SK-N-SH treated with all-trans-retinoic acid at 6 μM for 48 hours (cell line): ENCODE measurements around the gene UQCR11.
A peak's percentile ranks its signal among the peaks of the same experiment; 100 is the strongest.

Experiments
- ATAC-seq: fragments of 200-7000 bp; cut with Tn5 transposase; 3 replicates; pipeline ENCODE4 v1.9.1; 2020; ENCODE audit warnings: mild to moderate bottlenecking, moderate library complexity
- ARNTL ChIP-seq: fragments of 450-650 bp; formaldehyde crosslinking; IDR thresholded peaks from 2 replicates; pipeline ENCODE4 v1.5.0; 2020; ENCODE audit warnings: low read depth, mild to moderate bottlenecking, moderate library complexity, borderline replicate concordance
- BACH2 ChIP-seq: fragments of 250-450 bp; sonication (Bioruptor Pico); IDR thresholded peaks from 2 replicates; pipeline ENCODE4 v1.9.0; 2021; ENCODE audit warnings: mild to moderate bottlenecking, borderline replicate concordance
- CSDC2 ChIP-seq: fragments of 250-450 bp; sonication (Bioruptor Pico); IDR thresholded peaks from 2 replicates; pipeline ENCODE4 v1.5.0; 2020; ENCODE audit warnings: mild to moderate bottlenecking, moderate library complexity
- GLIS3 ChIP-seq: fragments of 250-450 bp; sonication (Bioruptor Pico); IDR thresholded peaks from 2 replicates; pipeline ENCODE4 v1.5.0; 2020; ENCODE audit warnings: mild to moderate bottlenecking, moderate library complexity
- ISL1 ChIP-seq: fragments of 250-450 bp; sonication (Bioruptor Pico); IDR thresholded peaks from 2 replicates; pipeline ENCODE4 v2.1.2; 2022; ENCODE audit warnings: mild to moderate bottlenecking, moderate library complexity
- OSR1 ChIP-seq: fragments of 250-450 bp; sonication (Bioruptor Pico); IDR thresholded peaks from 2 replicates; pipeline ENCODE4 v1.8.0; 2022; ENCODE audit warnings: moderate library complexity, mild to moderate bottlenecking, inconsistent platforms
- PPARA ChIP-seq: fragments of 250-450 bp; sonication (Bioruptor Pico); IDR thresholded peaks from 2 replicates; pipeline ENCODE4 v1.5.0; 2020; ENCODE audit warnings: mild to moderate bottlenecking, borderline replicate concordance
- RARB ChIP-seq: fragments of 250-450 bp; sonication (Bioruptor Pico); IDR thresholded peaks from 2 replicates; pipeline ENCODE4 v1.8.0; 2021; ENCODE audit warnings: mild to moderate bottlenecking, moderate library complexity
- TCF4 ChIP-seq: fragments of 250-450 bp; sonication (Bioruptor Pico); IDR thresholded peaks from 2 replicates; pipeline ENCODE4 v1.8.0; 2021; ENCODE audit warnings: mild to moderate bottlenecking, moderate library complexity, borderline replicate concordance
- TOX ChIP-seq: fragments of 250-450 bp; sonication (Bioruptor Pico); IDR thresholded peaks from 2 replicates; pipeline ENCODE4 v1.8.0; 2021; ENCODE audit warnings: mild to moderate bottlenecking, moderate library complexity, borderline replicate concordance
- ZC3H10 ChIP-seq: fragments of 250-450 bp; sonication (Bioruptor Pico); IDR thresholded peaks from 2 replicates; pipeline ENCODE4 v1.5.1; 2021; ENCODE audit warnings: mild to moderate bottlenecking, moderate library complexity
- ZFP3 ChIP-seq: fragments of 250-450 bp; sonication (Bioruptor Pico); IDR thresholded peaks from 2 replicates; pipeline ENCODE4 v1.5.0; 2020; ENCODE audit warnings: mild to moderate bottlenecking, moderate library complexity
- ZFP30 ChIP-seq: fragments of 450-650 bp; formaldehyde crosslinking; IDR thresholded peaks from 2 replicates; pipeline ENCODE4 v1.5.0; 2022; ENCODE audit warnings: mild to moderate bottlenecking, moderate library complexity
- ZNF565 ChIP-seq: fragments of 450-650 bp; formaldehyde crosslinking; conservative IDR thresholded peaks from 2 replicates; pipeline ENCODE4 v1.5.0; 2020; ENCODE audit warnings: low read depth, mild to moderate bottlenecking, moderate library complexity
- ZNF70 ChIP-seq: fragments of 450-650 bp; formaldehyde crosslinking; IDR thresholded peaks from 2 replicates; pipeline ENCODE4 v1.5.0; 2020; ENCODE audit warnings: mild to moderate bottlenecking, moderate library complexity
- ZNF8 ChIP-seq: fragments of 450-650 bp; formaldehyde crosslinking; IDR thresholded peaks from 2 replicates; pipeline ENCODE4 v1.5.0; 2020; ENCODE audit warnings: mild to moderate bottlenecking, moderate library complexity
- TF ChIP-seq, protein P1 (sequence below): fragments of 250-450 bp; sonication (Bioruptor Pico); IDR thresholded peaks from 2 replicates; pipeline ENCODE4 v1.5.0; 2020; ENCODE audit warnings: mild to moderate bottlenecking, moderate library complexity
- TF ChIP-seq, protein P2 (sequence below): fragments of 250-450 bp; sonication (Bioruptor Pico); IDR thresholded peaks from 2 replicates; pipeline ENCODE4 v1.8.0; 2021; ENCODE audit warnings: low read depth, mild to moderate bottlenecking, moderate library complexity, borderline replicate concordance
- TF ChIP-seq, protein P3 (sequence below): fragments of 250-450 bp; sonication (Bioruptor Pico); IDR thresholded peaks from 2 replicates; pipeline ENCODE4 v1.8.0; 2020; ENCODE audit warnings: mild to moderate bottlenecking, moderate library complexity, borderline replicate concordance
- TF ChIP-seq, protein P4 (sequence below): fragments of 250-450 bp; sonication (Bioruptor Pico); IDR thresholded peaks from 2 replicates; pipeline ENCODE4 v1.5.1; 2021; ENCODE audit warnings: mild to moderate bottlenecking, moderate library complexity
- TF ChIP-seq, protein P5 (sequence below): fragments of 250-450 bp; sonication (Bioruptor Pico); IDR thresholded peaks from 2 replicates; pipeline ENCODE4 v1.5.1; 2020; ENCODE audit warnings: low read depth, mild to moderate bottlenecking, moderate library complexity

Gene UQCR11

DNA sequence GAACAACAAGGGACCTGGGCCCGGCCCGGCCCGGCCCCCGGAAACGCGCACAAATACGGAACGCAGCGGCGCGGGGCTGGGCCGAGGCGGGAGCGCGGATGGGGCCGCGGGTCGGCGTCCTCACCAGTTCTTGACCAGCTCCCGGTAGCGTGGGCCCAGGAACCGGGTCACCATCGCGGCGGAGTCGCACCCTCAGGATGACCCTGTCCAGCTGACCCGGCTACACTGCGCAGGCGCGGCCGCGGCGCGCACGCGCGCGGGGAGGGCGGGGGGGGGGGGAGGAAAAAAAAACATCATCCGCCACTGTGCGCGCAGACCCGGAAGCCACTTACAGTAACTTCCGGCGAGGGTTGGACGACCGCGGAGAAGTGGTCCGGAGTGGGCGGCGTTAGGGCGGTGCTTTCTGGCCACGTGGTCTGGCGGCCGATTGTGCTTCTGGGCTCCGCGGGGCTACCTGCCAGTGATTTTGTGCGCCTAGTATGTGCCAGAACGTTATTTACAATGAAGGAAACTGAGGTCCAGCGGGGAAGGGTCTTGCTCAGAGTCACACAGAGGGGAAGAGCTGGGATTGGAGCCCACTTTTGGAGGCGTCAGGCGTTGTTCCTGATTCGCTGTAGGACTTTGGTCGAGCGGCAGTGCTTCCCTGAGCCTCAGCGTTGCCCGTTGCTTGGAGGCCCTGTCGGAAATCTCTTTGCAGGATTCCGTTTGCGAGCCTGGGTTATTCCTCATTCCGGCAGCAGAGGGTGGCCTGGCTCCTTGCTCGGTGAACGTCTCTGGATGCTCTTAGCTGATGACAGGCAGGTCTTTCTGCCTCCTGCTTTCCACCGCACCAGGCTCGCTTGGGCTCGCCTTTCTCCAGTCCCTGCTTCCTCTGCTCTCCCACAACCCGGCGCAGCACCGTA is at the start of gene UQCR11:
Gene UQCR11, minus strand, starts transcription at position 227 of the 902 bp plus-strand sequence. Its CDS starts 53 bp downstream, at position 174.
- ATAC-seq, result peak; percentile 91
- TF ChIP-seq PPARA (CRISPR knock-in tag) (no peak), ZFP30 (CRISPR knock-in tag) (no peak), GLIS3 (CRISPR knock-in tag) (no peak)

DNA sequence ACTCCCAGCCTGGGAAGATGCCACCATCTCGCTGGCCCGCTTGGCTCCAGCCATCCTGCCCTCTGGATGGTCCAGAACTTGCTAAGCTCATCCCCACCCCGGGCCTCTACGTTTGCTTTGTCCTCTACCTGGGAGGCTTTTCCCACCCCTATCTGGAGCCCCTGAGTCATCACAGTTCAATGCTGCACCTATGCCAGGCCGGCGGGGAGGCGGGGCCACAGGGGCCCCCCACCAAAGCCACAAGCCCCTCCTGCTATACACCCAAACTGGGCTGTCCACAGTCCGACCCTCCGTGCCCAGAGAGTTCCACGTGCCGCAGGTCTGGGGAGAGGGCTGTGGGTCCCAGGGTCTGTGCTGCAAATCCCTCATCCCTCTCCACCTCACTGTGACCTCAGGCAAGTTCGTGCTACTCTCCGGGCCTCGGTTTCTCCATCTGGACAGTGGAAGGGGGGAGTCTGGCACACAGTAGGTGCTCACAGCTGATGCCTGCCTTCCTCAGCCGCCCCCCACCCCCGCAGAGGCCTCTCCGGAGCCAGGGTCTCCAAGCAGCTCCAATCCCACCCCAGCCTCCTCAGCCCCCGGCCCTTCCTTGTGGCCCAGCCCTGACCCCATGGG is 49.0 kb upstream of the UQCR11 start:
- no peak for TF ChIP-seq ZC3H10 (CRISPR knock-in tag)
- TF ChIP-seq, protein P1, sequence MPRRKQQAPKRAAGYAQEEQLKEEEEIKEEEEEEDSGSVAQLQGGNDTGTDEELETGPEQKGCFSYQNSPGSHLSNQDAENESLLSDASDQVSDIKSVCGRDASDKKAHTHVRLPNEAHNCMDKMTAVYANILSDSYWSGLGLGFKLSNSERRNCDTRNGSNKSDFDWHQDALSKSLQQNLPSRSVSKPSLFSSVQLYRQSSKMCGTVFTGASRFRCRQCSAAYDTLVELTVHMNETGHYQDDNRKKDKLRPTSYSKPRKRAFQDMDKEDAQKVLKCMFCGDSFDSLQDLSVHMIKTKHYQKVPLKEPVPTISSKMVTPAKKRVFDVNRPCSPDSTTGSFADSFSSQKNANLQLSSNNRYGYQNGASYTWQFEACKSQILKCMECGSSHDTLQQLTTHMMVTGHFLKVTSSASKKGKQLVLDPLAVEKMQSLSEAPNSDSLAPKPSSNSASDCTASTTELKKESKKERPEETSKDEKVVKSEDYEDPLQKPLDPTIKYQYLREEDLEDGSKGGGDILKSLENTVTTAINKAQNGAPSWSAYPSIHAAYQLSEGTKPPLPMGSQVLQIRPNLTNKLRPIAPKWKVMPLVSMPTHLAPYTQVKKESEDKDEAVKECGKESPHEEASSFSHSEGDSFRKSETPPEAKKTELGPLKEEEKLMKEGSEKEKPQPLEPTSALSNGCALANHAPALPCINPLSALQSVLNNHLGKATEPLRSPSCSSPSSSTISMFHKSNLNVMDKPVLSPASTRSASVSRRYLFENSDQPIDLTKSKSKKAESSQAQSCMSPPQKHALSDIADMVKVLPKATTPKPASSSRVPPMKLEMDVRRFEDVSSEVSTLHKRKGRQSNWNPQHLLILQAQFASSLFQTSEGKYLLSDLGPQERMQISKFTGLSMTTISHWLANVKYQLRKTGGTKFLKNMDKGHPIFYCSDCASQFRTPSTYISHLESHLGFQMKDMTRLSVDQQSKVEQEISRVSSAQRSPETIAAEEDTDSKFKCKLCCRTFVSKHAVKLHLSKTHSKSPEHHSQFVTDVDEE, result no peak
- no peak for TF ChIP-seq ZFP3 (CRISPR knock-in tag)
- TF ChIP-seq PPARA (CRISPR knock-in tag), result no peak
- no peak for TF ChIP-seq GLIS3 (CRISPR knock-in tag)
- no peak for TF ChIP-seq OSR1 (CRISPR knock-in tag)
- TF ChIP-seq, protein P2, sequence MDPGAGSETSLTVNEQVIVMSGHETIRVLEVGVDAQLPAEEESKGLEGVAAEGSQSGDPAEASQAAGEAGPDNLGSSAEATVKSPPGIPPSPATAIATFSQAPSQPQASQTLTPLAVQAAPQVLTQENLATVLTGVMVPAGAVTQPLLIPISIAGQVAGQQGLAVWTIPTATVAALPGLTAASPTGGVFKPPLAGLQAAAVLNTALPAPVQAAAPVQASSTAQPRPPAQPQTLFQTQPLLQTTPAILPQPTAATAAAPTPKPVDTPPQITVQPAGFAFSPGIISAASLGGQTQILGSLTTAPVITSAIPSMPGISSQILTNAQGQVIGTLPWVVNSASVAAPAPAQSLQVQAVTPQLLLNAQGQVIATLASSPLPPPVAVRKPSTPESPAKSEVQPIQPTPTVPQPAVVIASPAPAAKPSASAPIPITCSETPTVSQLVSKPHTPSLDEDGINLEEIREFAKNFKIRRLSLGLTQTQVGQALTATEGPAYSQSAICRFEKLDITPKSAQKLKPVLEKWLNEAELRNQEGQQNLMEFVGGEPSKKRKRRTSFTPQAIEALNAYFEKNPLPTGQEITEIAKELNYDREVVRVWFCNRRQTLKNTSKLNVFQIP, result no peak
- TF ChIP-seq, protein P3, sequence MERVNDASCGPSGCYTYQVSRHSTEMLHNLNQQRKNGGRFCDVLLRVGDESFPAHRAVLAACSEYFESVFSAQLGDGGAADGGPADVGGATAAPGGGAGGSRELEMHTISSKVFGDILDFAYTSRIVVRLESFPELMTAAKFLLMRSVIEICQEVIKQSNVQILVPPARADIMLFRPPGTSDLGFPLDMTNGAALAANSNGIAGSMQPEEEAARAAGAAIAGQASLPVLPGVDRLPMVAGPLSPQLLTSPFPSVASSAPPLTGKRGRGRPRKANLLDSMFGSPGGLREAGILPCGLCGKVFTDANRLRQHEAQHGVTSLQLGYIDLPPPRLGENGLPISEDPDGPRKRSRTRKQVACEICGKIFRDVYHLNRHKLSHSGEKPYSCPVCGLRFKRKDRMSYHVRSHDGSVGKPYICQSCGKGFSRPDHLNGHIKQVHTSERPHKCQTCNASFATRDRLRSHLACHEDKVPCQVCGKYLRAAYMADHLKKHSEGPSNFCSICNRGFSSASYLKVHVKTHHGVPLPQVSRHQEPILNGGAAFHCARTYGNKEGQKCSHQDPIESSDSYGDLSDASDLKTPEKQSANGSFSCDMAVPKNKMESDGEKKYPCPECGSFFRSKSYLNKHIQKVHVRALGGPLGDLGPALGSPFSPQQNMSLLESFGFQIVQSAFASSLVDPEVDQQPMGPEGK (CRISPR knock-in tag), result no peak
- TF ChIP-seq ZNF8 (CRISPR knock-in tag), result no peak
- TF ChIP-seq, protein P4, sequence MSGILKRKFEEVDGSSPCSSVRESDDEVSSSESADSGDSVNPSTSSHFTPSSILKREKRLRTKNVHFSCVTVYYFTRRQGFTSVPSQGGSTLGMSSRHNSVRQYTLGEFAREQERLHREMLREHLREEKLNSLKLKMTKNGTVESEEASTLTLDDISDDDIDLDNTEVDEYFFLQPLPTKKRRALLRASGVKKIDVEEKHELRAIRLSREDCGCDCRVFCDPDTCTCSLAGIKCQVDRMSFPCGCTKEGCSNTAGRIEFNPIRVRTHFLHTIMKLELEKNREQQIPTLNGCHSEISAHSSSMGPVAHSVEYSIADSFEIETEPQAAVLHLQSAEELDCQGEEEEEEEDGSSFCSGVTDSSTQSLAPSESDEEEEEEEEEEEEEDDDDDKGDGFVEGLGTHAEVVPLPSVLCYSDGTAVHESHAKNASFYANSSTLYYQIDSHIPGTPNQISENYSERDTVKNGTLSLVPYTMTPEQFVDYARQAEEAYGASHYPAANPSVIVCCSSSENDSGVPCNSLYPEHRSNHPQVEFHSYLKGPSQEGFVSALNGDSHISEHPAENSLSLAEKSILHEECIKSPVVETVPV, result no peak
- no peak for TF ChIP-seq ZNF565 (CRISPR knock-in tag)
- TF ChIP-seq ARNTL (CRISPR knock-in tag), result no peak
- no peak for TF ChIP-seq CSDC2 (CRISPR knock-in tag)
- TF ChIP-seq TCF4 (CRISPR knock-in tag), result no peak
- no peak for TF ChIP-seq TOX (CRISPR knock-in tag)
- TF ChIP-seq, all 23 proteins: peak for 0
- ATAC-seq, result no peak

DNA sequence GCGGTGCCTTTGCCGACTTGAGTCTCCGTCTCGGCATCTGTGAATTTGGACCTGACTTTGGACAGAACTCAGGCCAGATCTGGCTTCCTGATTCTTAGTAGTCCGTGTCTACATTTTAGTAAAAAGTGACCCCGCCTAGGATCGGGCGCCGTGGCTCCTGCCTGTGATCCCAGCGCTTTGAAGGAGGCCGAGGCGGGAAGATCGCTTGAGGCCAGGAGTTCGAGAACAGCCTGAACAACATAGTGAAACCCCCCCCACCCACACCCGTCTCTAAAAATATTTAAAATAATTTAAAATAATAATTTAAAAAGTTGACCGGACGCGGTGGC is 48.0 kb upstream of the UQCR11 start:
- ATAC-seq, result no peak; the same call in 2 of the 3 replicates
- TF ChIP-seq ZNF565 (CRISPR knock-in tag) (no peak), TOX (CRISPR knock-in tag) (no peak), ZNF8 (CRISPR knock-in tag) (no peak), BACH2 (CRISPR knock-in tag) (no peak), OSR1 (CRISPR knock-in tag) (no peak), GLIS3 (CRISPR knock-in tag) (no peak), ISL1 (CRISPR knock-in tag) (no peak), ZFP30 (CRISPR knock-in tag) (no peak), ARNTL (CRISPR knock-in tag) (no peak), ZC3H10 (CRISPR knock-in tag) (no peak), TCF4 (CRISPR knock-in tag) (no peak), ZNF70 (CRISPR knock-in tag) (no peak), RARB (CRISPR knock-in tag) (no peak)
- TF ChIP-seq, protein P1, result no peak
- TF ChIP-seq, protein P5, sequence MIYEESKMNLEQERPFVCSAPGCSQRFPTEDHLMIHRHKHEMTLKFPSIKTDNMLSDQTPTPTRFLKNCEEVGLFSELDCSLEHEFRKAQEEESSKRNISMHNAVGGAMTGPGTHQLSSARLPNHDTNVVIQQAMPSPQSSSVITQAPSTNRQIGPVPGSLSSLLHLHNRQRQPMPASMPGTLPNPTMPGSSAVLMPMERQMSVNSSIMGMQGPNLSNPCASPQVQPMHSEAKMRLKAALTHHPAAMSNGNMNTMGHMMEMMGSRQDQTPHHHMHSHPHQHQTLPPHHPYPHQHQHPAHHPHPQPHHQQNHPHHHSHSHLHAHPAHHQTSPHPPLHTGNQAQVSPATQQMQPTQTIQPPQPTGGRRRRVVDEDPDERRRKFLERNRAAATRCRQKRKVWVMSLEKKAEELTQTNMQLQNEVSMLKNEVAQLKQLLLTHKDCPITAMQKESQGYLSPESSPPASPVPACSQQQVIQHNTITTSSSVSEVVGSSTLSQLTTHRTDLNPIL (CRISPR knock-in tag), result no peak
- TF ChIP-seq, protein P3 (CRISPR knock-in tag), result no peak
